Measurements from ENCODE around the gene C2orf69.

The C2orf69 gene

DNA sequence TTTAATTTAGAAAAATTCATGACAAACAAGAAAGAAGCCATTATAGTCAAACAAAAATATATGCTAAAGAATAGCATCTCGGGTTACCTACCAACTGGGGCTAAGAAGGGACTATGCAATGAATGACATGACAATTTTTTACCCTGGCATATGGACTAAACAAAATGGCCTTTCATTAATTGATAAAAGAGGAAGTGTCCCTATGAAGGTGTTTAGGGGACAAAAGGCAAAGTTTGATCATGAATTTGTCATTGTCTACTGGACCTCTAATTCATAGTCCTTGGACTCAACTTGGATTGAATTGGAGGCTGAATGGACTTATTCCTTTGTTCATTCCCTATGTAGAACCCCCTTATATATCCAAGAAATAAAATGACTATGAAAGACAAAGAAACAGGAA, 57.0 kb downstream of the C2orf69 start:
- no peak for DNase-seq (ENCODE audit: low read depth in 3 of 3)

DNA sequence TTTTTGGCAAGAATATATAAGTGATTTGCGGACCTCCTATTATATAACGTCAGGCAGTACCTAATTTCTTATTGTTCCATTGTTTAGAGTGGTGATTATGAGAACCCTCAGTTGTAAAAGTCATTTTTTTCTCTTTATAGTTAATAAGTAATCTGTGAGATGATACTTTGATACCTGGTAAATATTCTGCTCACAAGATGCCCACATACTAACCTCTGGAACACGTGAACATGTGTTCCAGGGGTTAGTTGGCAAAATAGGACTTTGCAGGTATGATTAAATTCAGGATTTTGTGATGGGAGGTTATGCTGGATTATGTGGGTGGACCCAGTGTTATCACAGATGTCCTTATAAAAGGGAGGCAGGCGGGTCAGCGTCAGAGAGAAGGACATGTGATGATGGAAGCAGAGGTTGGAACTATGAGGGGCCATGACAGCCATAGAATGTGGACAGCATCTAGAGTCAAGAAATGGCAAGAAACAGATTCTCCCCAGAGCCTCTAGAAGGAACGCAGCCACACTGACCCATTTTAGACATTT, 61.1 kb downstream of the C2orf69 start:
- DNase-seq (ENCODE audit: low read depth in 3 of 3), result no peak

DNA sequence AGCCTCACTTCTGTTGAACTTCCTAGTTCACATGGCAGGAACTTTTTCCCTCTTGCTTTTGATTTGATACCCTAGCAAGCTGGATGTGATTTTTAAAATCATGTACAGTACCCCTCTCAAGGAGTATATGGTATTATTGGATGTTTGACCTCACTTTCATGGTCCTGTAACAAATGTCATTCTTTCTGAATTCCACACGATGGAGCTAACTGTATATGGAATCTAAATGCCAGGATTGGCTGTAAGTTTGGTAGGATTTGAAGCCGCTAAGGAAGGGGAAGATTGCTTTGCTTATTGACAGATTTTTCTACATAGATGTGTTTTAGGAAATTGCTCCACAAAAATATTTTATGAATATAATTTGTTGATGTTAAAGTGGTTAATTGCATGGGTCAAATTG, 62.6 kb downstream of the C2orf69 start:
- DNase-seq (ENCODE audit: low read depth in 3 of 3), result no peak

DNA sequence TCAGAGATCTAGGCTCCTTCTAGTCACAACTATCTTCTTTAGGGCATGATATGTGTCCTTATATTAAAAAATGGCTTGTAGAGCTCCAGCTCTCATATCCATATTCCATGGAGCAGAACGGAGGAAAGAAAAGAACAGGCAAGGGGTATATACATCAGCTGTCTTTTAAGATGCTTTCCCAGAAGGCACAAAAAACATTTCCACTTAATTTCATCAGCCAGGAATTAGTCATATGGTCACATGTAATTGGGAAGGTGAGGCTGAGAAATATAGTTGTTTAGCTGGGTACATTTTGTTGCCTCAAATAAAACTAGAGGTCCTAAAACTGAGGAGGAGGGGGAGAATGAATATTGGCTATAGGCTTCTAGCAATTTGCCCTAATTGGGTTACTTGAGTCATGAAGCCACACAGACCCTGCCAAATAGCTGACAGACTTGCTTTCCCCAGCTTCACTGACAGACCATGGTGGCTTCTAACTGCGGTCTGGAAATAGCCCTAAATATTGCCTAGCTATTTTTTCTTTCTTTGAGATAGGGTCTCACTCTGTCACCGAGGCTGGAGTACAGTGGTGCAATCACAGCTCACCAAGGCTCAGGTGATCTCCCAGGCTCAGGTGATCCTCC, 64.3 kb downstream of the C2orf69 start:
- DNase-seq (ENCODE audit: low read depth in 3 of 3), result no peak
